ENCODE results near the gene MRM3. TPM values are rescaled to one million over a fixed set of nuclear protein-coding genes. Genes with fewer than 3 reads are reported as not detected.
"Not testable (repeated sequence)": the region's sequence is repeated elsewhere in the genome, so short reads cannot be mapped to it uniquely, and the experiment has no call there.

The MRM3 gene
- total and polyA plus RNA-seq, 2 donors, result 13.2 to 15.4 TPM

- H3K9me3 ChIP-seq (ENCODE audit: control insufficient read depth in 2 of 2, insufficient read depth in 1 of 2, low read length in 1 of 2), result no peaks in the 10 kb centered on the region
- H3K4me1 ChIP-seq (ENCODE audit: control insufficient read depth in 2 of 2, insufficient read depth in 2 of 2, low read length in 2 of 2), result no peaks in the 10 kb centered on the region
- DNase-seq (ENCODE audit: low read depth in 6 of 9, low spot score in 9 of 9), result no peak
- H3K27ac ChIP-seq (ENCODE audit: low read depth in 1 of 2, low read length in 1 of 2), result no peak overlapping the region
- peaks cover 67 to 70% of the 10 kb centered on the region in 2 donors for H3K36me3 ChIP-seq (ENCODE audit: control insufficient read depth in 2 of 2, insufficient read depth in 2 of 2, low read length in 1 of 2)
- H3K27me3 ChIP-seq (ENCODE audit: control insufficient read depth in 2 of 2, insufficient read depth in 1 of 2, low read length in 1 of 2), result no peaks in the 10 kb centered on the region
- H3K4me3 ChIP-seq (ENCODE audit: low read length in 2 of 2), result no peak overlapping the region
- WGBS, result 97% methylated on average over 4 of the region's 4 CpGs
These were observed 39.0 kb upstream of the MRM3 start for GRCh38 chr17:743139-743538.

DNA sequence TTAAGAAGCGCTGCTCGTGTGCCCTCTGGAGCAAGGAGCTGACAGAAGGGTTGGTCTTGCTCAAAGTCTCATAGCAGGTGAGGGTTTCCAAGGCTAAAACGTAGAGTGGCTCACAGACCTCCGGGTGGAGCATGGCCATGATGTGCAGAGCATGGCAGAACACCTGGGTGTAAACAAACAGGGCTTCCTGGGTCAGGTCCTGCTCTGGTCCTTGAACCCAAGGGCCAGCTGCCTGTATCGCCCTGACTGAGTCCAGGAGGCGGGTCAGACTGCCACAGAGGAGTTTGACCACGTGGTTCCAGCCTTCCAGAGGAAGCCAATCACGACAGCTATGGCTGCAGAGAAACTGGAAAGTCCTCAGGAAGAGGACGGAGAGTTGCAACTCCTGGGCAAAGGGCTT lies 37.2 kb upstream of the MRM3 start:
- Histone ChIP-seq H3K27ac (ENCODE audit: low read depth in 1 of 2, low read length in 1 of 2) (no peak overlapping the region), H3K27me3 (ENCODE audit: control insufficient read depth in 2 of 2, insufficient read depth in 1 of 2, low read length in 1 of 2) (no peaks in the 10 kb centered on the region), H3K36me3 (ENCODE audit: control insufficient read depth in 2 of 2, insufficient read depth in 2 of 2, low read length in 1 of 2) (peaks cover 70 to 74% of the 10 kb centered on the region in 2 donors), H3K4me3 (ENCODE audit: low read length in 2 of 2) (no peak overlapping the region), H3K4me1 (ENCODE audit: control insufficient read depth in 2 of 2, insufficient read depth in 2 of 2, low read length in 2 of 2) (no peaks in the 10 kb centered on the region), H3K9me3 (ENCODE audit: control insufficient read depth in 2 of 2, insufficient read depth in 1 of 2, low read length in 1 of 2) (no peaks in the 10 kb centered on the region)
- DNase-seq (ENCODE audit: low read depth in 6 of 9, low spot score in 9 of 9), result no peak
- WGBS, result 85% methylated on average over 9 of the region's 9 CpGs

DNA sequence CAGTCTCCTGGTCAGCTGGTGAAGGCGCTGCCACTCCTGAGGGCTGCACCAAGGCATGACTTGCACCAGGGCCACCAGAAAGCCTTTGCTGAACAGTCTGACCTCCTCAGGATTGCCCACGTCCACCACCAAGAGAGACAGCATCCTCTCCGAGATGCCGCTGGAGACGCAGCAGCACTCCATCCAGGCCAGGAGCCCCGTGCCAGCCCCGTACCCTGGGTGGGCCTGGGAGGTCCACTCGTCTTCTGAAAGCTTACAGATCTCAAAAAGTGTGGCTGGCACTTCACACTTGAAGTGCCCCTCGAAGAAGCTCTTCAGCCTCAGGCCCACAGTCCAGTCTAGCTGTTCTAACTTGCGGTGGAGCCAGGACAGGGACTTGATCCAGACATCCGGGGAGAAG lies 36.7 kb upstream of the MRM3 start:
- H3K36me3 ChIP-seq (ENCODE audit: control insufficient read depth in 2 of 2, insufficient read depth in 2 of 2, low read length in 1 of 2), result peaks cover 65 to 74% of the 10 kb centered on the region in 2 donors
- H3K27me3 ChIP-seq (ENCODE audit: control insufficient read depth in 2 of 2, insufficient read depth in 1 of 2, low read length in 1 of 2), result no peaks in the 10 kb centered on the region
- 96% methylated on average over 11 of the region's 11 CpGs for WGBS
- DNase-seq (ENCODE audit: low read depth in 6 of 9, low spot score in 9 of 9), result no peak
- no peak overlapping the region for H3K4me3 ChIP-seq (ENCODE audit: low read length in 2 of 2)
- H3K9me3 ChIP-seq (ENCODE audit: control insufficient read depth in 2 of 2, insufficient read depth in 1 of 2, low read length in 1 of 2), result no peaks in the 10 kb centered on the region
- no peak overlapping the region for H3K27ac ChIP-seq (ENCODE audit: low read depth in 1 of 2, low read length in 1 of 2)
- H3K4me1 ChIP-seq (ENCODE audit: control insufficient read depth in 2 of 2, insufficient read depth in 2 of 2, low read length in 2 of 2), result peaks cover 0 to 4% of the 10 kb centered on the region in 2 donors

DNA sequence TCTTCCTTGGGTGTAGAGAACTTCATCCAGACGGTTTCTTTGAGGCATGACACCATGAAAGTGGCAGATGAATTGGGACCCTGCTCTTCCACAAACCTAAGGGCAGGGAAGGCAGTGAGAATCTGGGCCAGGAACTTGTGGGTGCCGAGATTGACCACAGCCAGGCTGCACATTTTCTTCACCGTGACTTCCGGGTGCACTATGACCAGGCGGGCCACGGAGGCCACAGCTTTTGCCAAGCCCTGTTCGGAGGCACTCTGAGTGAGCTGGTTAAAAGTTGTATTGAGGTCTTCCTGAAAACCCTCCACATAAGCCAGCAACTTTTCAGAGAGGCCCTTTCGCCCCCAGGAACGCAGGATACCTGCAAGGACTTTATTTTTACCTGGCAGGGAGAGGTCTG lies 36.0 kb upstream of the MRM3 start:
- no peak for DNase-seq (ENCODE audit: low read depth in 6 of 9, low spot score in 9 of 9)
- Histone ChIP-seq H3K27me3 (ENCODE audit: control insufficient read depth in 2 of 2, insufficient read depth in 1 of 2, low read length in 1 of 2) (no peaks in the 10 kb centered on the region), H3K9me3 (ENCODE audit: control insufficient read depth in 2 of 2, insufficient read depth in 1 of 2, low read length in 1 of 2) (no peaks in the 10 kb centered on the region), H3K4me3 (ENCODE audit: low read length in 2 of 2) (no peak overlapping the region), H3K36me3 (ENCODE audit: control insufficient read depth in 2 of 2, insufficient read depth in 2 of 2, low read length in 1 of 2) (peaks cover 58 to 67% of the 10 kb centered on the region in 2 donors), H3K27ac (ENCODE audit: low read depth in 1 of 2, low read length in 1 of 2) (no peak overlapping the region), H3K4me1 (ENCODE audit: control insufficient read depth in 2 of 2, insufficient read depth in 2 of 2, low read length in 2 of 2) (peaks cover 7 to 11% of the 10 kb centered on the region in 2 donors)
- WGBS, result 97% methylated on average over 9 of the region's 9 CpGs

DNA sequence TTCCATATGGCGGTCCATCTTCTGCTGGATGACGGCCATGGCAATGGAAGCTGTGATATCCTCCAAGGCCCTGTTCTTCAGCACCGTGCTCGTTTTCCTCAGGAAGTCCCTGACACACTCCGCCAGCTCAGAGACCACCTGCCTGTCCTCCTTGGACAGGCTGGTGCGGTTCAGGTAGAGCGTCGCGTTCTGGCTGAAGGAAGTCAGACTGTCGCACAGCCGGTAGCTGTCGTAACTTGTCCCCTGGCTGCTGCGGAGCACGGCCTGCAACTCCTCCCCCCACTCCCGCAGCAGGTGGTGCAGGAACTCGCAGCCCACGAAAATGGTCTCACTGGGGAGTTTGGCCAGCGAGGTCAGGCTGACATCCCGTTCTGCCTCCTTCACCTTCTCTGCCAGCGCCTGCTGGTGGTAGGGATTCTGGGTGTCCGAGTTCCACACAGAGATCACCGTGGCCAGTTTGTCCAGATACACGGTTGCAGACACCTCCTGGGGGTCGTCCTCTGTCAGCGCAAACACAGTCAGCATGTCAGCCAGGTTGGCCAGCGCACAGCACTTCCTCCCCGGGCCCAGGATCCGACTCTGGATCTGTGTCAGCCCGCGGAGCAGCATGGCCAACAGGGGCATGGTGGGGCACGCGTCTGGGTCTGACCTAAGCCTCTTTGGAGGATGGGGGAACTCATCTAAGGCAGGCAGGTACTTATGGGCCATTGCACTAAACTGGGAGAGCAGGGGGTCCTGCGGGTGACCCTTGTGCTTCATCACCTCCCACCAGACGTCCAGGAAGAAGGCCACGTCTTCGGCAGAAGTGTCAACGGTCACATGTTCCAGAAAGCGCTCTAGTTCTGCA lies 35.1 kb upstream of the MRM3 start:
- peaks cover 53 to 60% of the 10 kb centered on the region in 2 donors for H3K36me3 ChIP-seq (ENCODE audit: control insufficient read depth in 2 of 2, insufficient read depth in 2 of 2, low read length in 1 of 2)
- H3K4me3 ChIP-seq (ENCODE audit: low read length in 2 of 2), result no peak overlapping the region
- DNase-seq (ENCODE audit: low read depth in 6 of 9, low spot score in 9 of 9), result no peak
- H3K9me3 ChIP-seq (ENCODE audit: control insufficient read depth in 2 of 2, insufficient read depth in 1 of 2, low read length in 1 of 2), result no peaks in the 10 kb centered on the region
- peaks cover 9 to 15% of the 10 kb centered on the region in 2 donors for H3K4me1 ChIP-seq (ENCODE audit: control insufficient read depth in 2 of 2, insufficient read depth in 2 of 2, low read length in 2 of 2)
- H3K27ac ChIP-seq (ENCODE audit: low read depth in 1 of 2, low read length in 1 of 2), result no peak overlapping the region
- H3K27me3 ChIP-seq (ENCODE audit: control insufficient read depth in 2 of 2, insufficient read depth in 1 of 2, low read length in 1 of 2), result no peaks in the 10 kb centered on the region
- WGBS, result 96% methylated on average over 38 of the region's 38 CpGs

GRCh38 chr17:748604-749003 lies 33.5 kb upstream of the MRM3 start:
- DNase-seq (ENCODE audit: low read depth in 6 of 9, low spot score in 9 of 9); H3K27ac ChIP-seq (ENCODE audit: low read depth in 1 of 2, low read length in 1 of 2); H3K4me3 ChIP-seq (ENCODE audit: low read length in 2 of 2); H3K9me3 ChIP-seq (ENCODE audit: control insufficient read depth in 2 of 2, insufficient read depth in 1 of 2, low read length in 1 of 2); H3K27me3 ChIP-seq (ENCODE audit: control insufficient read depth in 2 of 2, insufficient read depth in 1 of 2, low read length in 1 of 2): not testable (repeated sequence)
- WGBS, result 98% methylated on average over 4 of the region's 4 CpGs
- Histone ChIP-seq H3K4me1 (ENCODE audit: control insufficient read depth in 2 of 2, insufficient read depth in 2 of 2, low read length in 2 of 2) (peaks cover 9 to 20% of the 10 kb centered on the region in 2 donors), H3K36me3 (ENCODE audit: control insufficient read depth in 2 of 2, insufficient read depth in 2 of 2, low read length in 1 of 2) (peaks cover 44 to 47% of the 10 kb centered on the region in 2 donors)

GRCh38 chr17:749359-749758 lies 32.8 kb upstream of the MRM3 start:
- WGBS, result 80% methylated on average over 7 of the region's 7 CpGs
- H3K27ac ChIP-seq (ENCODE audit: low read depth in 1 of 2, low read length in 1 of 2); H3K9me3 ChIP-seq (ENCODE audit: control insufficient read depth in 2 of 2, insufficient read depth in 1 of 2, low read length in 1 of 2); H3K27me3 ChIP-seq (ENCODE audit: control insufficient read depth in 2 of 2, insufficient read depth in 1 of 2, low read length in 1 of 2); DNase-seq (ENCODE audit: low read depth in 6 of 9, low spot score in 9 of 9); H3K4me3 ChIP-seq (ENCODE audit: low read length in 2 of 2): not testable (repeated sequence)
- peaks cover 9 to 20% of the 10 kb centered on the region in 2 donors for H3K4me1 ChIP-seq (ENCODE audit: control insufficient read depth in 2 of 2, insufficient read depth in 2 of 2, low read length in 2 of 2)
- H3K36me3 ChIP-seq (ENCODE audit: control insufficient read depth in 2 of 2, insufficient read depth in 2 of 2, low read length in 1 of 2), result peaks cover 37 to 40% of the 10 kb centered on the region in 2 donors

- WGBS, result 91% methylated on average over 8 of the region's 8 CpGs
- DNase-seq (ENCODE audit: low read depth in 6 of 9, low spot score in 9 of 9), result no peak
- Histone ChIP-seq H3K4me1 (ENCODE audit: control insufficient read depth in 2 of 2, insufficient read depth in 2 of 2, low read length in 2 of 2) (peaks cover 9 to 20% of the 10 kb centered on the region in 2 donors), H3K36me3 (ENCODE audit: control insufficient read depth in 2 of 2, insufficient read depth in 2 of 2, low read length in 1 of 2) (peaks cover 26 to 29% of the 10 kb centered on the region in 2 donors), H3K27ac (ENCODE audit: low read depth in 1 of 2, low read length in 1 of 2) (no peak overlapping the region), H3K27me3 (ENCODE audit: control insufficient read depth in 2 of 2, insufficient read depth in 1 of 2, low read length in 1 of 2) (no peaks in the 10 kb centered on the region), H3K9me3 (ENCODE audit: control insufficient read depth in 2 of 2, insufficient read depth in 1 of 2, low read length in 1 of 2) (no peaks in the 10 kb centered on the region), H3K4me3 (ENCODE audit: low read length in 2 of 2) (peak overlapping the region in 1 of 2 donors; percentile 62)
These were observed 31.6 kb upstream of the MRM3 start for GRCh38 chr17:750431-751037.

- H3K27me3 ChIP-seq (ENCODE audit: control insufficient read depth in 2 of 2, insufficient read depth in 1 of 2, low read length in 1 of 2), result no peaks in the 10 kb centered on the region
- peaks cover 9 to 20% of the 10 kb centered on the region in 2 donors for H3K4me1 ChIP-seq (ENCODE audit: control insufficient read depth in 2 of 2, insufficient read depth in 2 of 2, low read length in 2 of 2)
- peak overlapping the region; percentile 62 to 81 for H3K4me3 ChIP-seq (ENCODE audit: low read length in 2 of 2)
- peak overlapping the region; percentile 38 to 68 for H3K27ac ChIP-seq (ENCODE audit: low read depth in 1 of 2, low read length in 1 of 2)
- H3K36me3 ChIP-seq (ENCODE audit: control insufficient read depth in 2 of 2, insufficient read depth in 2 of 2, low read length in 1 of 2), result peaks cover 17 to 22% of the 10 kb centered on the region in 2 donors
- WGBS, result 2% methylated on average over 49 of the region's 49 CpGs
- DNase-seq (ENCODE audit: low read depth in 6 of 9, low spot score in 9 of 9), result peak in 8 of 9 donors; percentile 31 to 84 (median 55)
- H3K9me3 ChIP-seq (ENCODE audit: control insufficient read depth in 2 of 2, insufficient read depth in 1 of 2, low read length in 1 of 2), result no peaks in the 10 kb centered on the region
These were observed 30.7 kb upstream of the MRM3 start for GRCh38 chr17:751269-752001.
